GM19035 (cell line): ENCODE measurements around the gene CRIM1.

Experiments used
- ATAC-seq: cut with Tn5 transposase; IDR thresholded peaks from one replicate; pipeline ENCODE4 v1.9.1; 2021; ENCODE audit not compliant: unreplicated experiment

The CRIM1 gene

GRCh38 chr2:36455011-36455410 is 99.4 kb downstream of the CRIM1 start:
- no peak for ATAC-seq

- no peak for ATAC-seq
Measured at GRCh38 chr2:36455788-36456187, 100.2 kb downstream of the CRIM1 start.

- no peak for ATAC-seq
Measured at GRCh38 chr2:36456227-36457175, 100.9 kb downstream of the CRIM1 start.

DNA sequence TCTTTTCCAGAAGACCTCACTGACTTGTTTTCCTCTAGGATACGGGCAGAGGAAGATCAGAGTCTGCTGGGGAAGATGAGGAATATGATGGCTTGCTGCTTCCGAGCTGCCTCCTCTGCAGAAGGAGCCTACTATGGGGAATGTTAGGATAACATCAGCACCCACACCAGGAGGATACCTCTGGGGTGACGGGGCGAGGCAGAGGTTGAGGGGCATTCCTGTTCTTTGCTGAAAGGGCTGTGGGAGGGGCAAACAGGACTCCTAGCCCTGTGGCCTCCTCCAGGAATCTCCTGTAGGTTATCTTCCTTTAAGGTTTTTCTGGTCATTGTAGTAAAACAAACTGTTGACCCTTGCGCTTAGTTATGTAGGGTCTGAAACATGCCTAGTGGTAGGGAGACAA is 102.5 kb downstream of the CRIM1 start:
- no peak for ATAC-seq

DNA sequence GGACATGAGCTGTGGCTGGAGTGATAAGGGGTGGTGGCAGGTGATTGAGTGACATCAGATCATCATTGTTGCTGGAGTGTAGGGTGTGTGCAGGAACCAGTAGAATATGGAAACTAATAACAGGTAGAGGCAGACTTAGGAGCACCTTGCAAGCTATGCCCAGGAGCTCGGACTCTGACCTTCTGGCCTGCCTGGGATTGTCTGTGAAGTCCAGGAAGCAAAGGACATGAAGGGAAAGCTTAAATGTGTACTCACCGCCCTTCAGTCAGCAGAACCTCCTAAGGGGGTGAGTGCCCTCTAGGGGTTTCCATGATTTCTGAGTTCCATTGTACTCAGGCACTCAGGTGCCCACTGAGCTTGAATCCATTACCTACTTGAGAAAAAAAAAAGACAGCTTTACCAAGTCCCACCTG is 104.2 kb downstream of the CRIM1 start:
- no peak for ATAC-seq

GRCh38 chr2:36461039-36461681 is 105.6 kb downstream of the CRIM1 start:
- ATAC-seq = no peak

DNA sequence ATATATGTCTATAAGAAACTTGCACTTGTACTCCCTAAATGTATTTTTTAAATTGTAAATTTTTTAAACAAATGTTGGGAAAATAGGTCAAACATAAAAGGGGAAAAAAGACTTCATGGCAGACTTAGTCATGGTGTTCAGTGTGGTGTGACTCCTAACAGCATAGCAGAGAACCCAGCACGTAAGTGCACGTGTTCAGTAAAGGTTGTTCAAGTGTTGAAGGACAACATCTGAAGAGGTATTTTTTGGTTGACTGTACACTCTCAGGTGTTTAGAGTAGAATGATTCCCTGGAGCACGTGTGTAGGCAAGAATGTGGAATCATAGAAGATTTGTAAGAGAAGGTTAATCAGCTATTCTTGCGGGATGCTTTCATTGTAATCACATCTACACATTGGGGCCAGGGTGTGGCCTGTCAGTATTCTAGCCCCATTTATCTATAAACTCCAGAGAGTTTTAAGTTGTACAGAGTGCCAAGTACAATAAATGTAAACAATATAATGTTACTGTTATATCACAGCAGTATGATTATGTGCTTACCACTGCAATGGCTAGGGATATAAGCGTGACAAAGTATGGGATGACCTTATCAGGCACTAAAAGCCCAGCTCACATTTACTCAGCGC is 106.8 kb downstream of the CRIM1 start:
- no peak for ATAC-seq

DNA sequence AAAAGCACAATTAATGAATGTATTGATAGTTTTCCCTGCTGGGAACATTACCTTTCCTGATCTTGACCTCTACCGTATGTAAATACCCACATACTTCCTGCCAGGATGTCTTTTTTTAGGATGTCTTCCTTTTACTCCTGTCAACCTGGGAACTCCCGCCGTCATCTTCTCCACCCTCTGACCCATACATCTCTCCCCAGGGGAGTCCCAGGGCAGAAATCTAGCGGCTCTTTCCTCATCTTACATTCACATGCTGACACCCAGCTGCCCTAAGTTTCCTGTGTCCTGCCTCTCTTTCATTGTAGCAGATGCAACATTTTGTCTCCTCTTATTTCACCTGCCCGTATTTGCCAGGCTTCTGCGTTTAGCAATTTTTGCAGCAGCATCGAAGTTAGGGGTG is 107.8 kb downstream of the CRIM1 start:
- no peak for ATAC-seq

DNA sequence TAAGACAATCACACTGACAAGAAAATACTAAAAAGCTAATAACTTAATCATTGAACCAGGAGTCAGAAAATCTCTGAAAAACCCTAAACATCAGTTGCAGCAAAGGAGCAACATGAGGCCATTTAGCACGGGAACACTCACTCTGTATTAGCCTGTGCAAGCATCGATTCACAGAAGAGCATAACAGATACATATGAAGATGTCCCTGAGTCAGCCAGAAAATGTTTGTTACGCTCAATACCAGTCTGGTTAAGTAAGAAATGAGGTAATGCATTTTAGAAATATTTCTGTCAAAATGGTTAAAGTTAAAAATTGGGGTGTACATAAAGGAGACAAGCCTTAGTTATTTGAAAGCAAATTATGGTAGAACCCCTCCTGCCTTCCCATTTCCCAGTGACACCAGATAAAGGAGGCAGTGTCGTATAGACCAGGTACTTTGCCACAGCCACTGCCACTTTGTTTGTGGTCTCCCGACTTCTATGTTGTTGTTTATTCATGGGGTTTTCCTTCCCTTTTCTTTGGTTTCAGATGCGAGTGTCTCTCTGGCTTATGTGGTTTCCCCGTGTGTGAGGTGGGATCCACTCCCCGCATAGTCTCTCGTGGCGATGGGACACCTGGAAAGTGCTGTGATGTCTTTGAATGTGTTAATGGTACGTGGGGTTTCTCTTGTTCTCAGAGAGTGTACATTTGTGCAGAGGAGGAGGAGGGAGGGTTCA is 108.6 kb downstream of the CRIM1 start:
- no peak for ATAC-seq

- ATAC-seq = no peak
Measured at GRCh38 chr2:36466135-36466534, 110.6 kb downstream of the CRIM1 start.

- no peak for ATAC-seq
Measured at GRCh38 chr2:36468463-36469105, 113.0 kb downstream of the CRIM1 start.

DNA sequence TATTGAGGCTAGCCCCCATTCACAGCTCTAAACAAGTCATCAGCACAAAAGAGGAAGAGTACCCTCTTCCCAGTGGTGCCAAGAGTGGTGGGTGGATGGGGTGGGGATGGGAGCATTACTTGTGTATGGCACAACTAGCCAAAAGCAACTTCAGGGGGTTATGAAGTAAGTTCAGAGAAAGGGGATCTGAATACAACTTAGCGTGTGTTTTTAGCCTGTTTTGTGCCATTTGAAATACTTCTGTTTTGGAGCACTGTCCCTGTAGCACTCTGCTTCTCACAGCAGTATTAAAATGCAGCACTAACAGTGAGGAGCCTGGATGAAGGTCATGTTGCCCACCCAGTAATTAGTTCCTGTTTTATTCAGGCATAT is 113.5 kb downstream of the CRIM1 start:
- no peak for ATAC-seq

GRCh38 chr2:36469710-36470109 is 114.1 kb downstream of the CRIM1 start:
- ATAC-seq = no peak

GRCh38 chr2:36473230-36473629 is 117.7 kb downstream of the CRIM1 start:
- ATAC-seq = no peak

DNA sequence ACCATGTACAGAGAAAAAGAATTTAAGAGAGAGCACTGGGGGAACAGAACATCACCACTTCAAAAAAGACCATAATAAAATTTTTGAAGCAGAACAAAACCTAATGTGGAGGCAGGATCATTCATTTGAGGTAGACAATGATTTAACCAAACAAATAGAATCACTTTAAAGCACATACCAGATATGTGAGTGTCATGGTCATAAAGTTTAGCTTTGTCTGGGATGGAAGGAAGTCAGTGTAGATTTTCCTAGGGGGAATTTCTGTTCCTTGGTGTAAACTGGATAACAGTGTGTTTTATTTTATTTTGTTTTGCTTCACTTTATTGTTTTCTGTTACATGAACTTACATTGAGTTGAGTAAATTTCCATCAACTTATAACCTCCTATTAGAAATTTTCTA is 120.8 kb downstream of the CRIM1 start:
- ATAC-seq = no peak

DNA sequence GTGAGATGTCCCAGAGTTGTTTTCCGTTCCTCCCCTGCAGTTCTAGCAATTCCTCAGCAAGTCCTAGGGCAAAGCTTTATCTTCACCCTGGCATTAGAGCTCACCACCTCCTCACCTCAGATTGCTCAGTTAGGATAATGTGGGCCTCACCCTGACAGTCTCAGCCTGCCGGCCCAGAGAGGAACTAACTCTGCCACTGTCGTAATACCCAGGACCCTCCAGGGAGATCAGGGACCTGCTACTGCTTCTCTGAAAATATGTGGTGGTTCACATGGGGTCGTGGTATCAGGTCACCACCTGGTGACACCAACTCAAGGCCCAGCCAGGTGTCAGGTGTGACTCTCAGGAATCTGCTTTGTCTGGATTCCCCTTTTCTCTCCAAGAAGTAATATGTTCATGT is 121.7 kb downstream of the CRIM1 start:
- ATAC-seq = no peak

GRCh38 chr2:36477746-36478145 is 122.2 kb downstream of the CRIM1 start:
- ATAC-seq = no peak

GRCh38 chr2:36478332-36478738 is 122.8 kb downstream of the CRIM1 start:
- no peak for ATAC-seq

GRCh38 chr2:36478999-36479398 is 123.4 kb downstream of the CRIM1 start:
- no peak for ATAC-seq

GRCh38 chr2:36479406-36479805 is 123.8 kb downstream of the CRIM1 start:
- ATAC-seq = no peak

GRCh38 chr2:36480028-36480427 is 124.5 kb downstream of the CRIM1 start:
- no peak for ATAC-seq
